OCI-LY1 (cell line): ENCODE data around the gene PSTPIP2.

Experiments
- H2AFZ ChIP-seq: fragments of 200-600 bp; sonication (generic), shearing (Covaris generic); 2 replicates; pipeline ENCODE4 v1.6.0; 2014; ENCODE audit warnings: antibody characterized with exemption, mild to moderate bottlenecking, low read length
- H3F3A ChIP-seq: fragments of 200-600 bp; sonication (generic), shearing (Covaris generic); 2 replicates; pipeline ENCODE4 v1.6.0; 2014; ENCODE audit warnings: mild to moderate bottlenecking, antibody characterized with exemption, low read length, moderate library complexity; ENCODE audit not compliant: insufficient read depth
- H3K27ac ChIP-seq: fragments of 200-600 bp; sonication (generic); 2 replicates; pipeline ENCODE4 v1.5.1; 2014; ENCODE audit warnings: low read length, mixed run types, mild to moderate bottlenecking, low read depth; ENCODE audit not compliant: poor library complexity, severe bottlenecking
- H3K27me3 ChIP-seq: fragments of 200-600 bp; sonication (generic); 2 replicates; pipeline ENCODE4 v1.6.0; 2014; ENCODE audit warnings: antibody characterized with exemption, mild to moderate bottlenecking, low read length, moderate library complexity; ENCODE audit not compliant: insufficient read depth
- H3K36me3 ChIP-seq: fragments of 200-600 bp; sonication (generic); 2 replicates; pipeline ENCODE4 v1.6.1; 2014; ENCODE audit warnings: mild to moderate bottlenecking, antibody characterized with exemption, low read length, moderate library complexity, mixed read lengths; ENCODE audit not compliant: insufficient read depth
- H3K4me1 ChIP-seq: fragments of 200-600 bp; sonication (generic); 2 replicates; pipeline ENCODE4 v1.5.1; 2014; ENCODE audit warnings: mild to moderate bottlenecking, low read length, moderate library complexity; ENCODE audit not compliant: insufficient read depth, severe bottlenecking
- H3K4me2 ChIP-seq: fragments of 200-600 bp; sonication (generic), shearing (Covaris generic); 2 replicates; pipeline ENCODE4 v1.6.1; 2014; ENCODE audit warnings: low read length
- H3K4me3 ChIP-seq: fragments of 200-600 bp; sonication (generic); 2 replicates; pipeline ENCODE4 v1.5.1; 2014; ENCODE audit warnings: low read length, low read depth, mild to moderate bottlenecking, mixed read lengths; ENCODE audit not compliant: poor library complexity, severe bottlenecking
- H3K79me2 ChIP-seq: fragments of 200-600 bp; shearing (Covaris generic); 2 replicates; pipeline ENCODE4 v1.6.1; 2016; ENCODE audit warnings: mixed run types, low read length, mixed read lengths; ENCODE audit not compliant: insufficient read depth
- H3K9ac ChIP-seq: fragments of 200-600 bp; sonication (generic), shearing (Covaris generic); 2 replicates; pipeline ENCODE4 v1.6.1; 2014; ENCODE audit warnings: mild to moderate bottlenecking, low read length, mixed read lengths
- H3K9me2 ChIP-seq: fragments of 200-600 bp; sonication (generic), shearing (Covaris generic); 2 replicates; pipeline ENCODE4 v1.6.1; 2014; ENCODE audit warnings: low read depth, mild to moderate bottlenecking, low read length, mixed read lengths
- H3K9me3 ChIP-seq: fragments of 200-600 bp; shearing (Covaris generic); 2 replicates; pipeline ENCODE4 v1.6.1; 2014; ENCODE audit warnings: low read length, mixed read lengths
- H4K20me1 ChIP-seq: fragments of 200-600 bp; sonication (generic), shearing (Covaris generic); 2 replicates; pipeline ENCODE4 v1.6.0; 2016; ENCODE audit warnings: mild to moderate bottlenecking, low read length; ENCODE audit not compliant: insufficient read depth
- EZH2 ChIP-seq: fragments of 200-600 bp; sonication (generic), shearing (Covaris generic); IDR thresholded peaks from 2 replicates; pipeline ENCODE4 v1.8.0; 2017; ENCODE audit warnings: borderline replicate concordance, mixed run types, mild to moderate bottlenecking, antibody characterized with exemption, low read length, moderate library complexity, mixed read lengths
- TF ChIP-seq, protein P1 (sequence below): fragments of 200-600 bp; sonication (generic), shearing (Covaris generic); IDR thresholded peaks from 2 replicates; pipeline ENCODE4 v1.5.1; 2017; ENCODE audit warnings: mild to moderate bottlenecking, antibody characterized with exemption, low read length, moderate library complexity, mixed read lengths

The PSTPIP2 gene

DNA sequence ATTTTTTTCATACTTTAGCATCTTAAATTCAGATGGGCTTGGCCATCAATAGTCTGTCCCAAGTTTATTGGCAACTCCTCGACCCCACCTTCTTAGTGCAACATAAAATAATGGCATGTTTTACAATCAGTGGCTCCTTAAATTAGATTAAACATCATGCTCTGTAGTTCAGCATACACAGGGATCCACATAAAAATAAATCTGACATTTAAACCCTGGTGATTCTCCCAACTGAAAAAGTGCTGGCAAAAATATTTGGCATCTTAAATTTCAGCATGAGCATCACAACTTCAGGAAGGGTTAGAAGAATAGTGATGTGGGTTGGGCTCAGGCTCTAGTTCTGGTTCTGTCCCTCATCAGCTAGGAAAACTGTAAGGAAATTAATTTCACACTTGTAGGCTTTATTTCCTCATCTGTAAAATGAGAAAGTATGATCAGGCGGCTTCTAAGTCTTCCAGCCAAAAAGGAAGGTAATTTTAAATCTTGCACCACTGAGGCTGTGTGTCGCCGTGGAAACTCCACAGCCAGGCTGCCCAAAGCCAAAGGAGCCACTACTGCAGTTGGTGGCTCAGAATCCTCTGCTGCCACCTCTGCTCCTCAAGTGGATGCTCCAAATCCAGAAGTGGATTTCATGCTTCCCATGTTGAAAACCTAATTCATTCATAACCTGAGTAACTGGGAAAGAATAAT lies 87.4 kb downstream of the PSTPIP2 start:
- no peaks in the 10 kb centered on the region for H3K9me2 ChIP-seq
- no peak overlapping the region for H3K4me2 ChIP-seq
- peaks cover 2% of the 10 kb centered on the region; the same call in 1 of the 2 replicates for H3K27me3 ChIP-seq
- no peak overlapping the region for H3K9ac ChIP-seq
- H3K4me3 ChIP-seq: no peak overlapping the region
- H3F3A ChIP-seq: no peaks in the 10 kb centered on the region
- no peaks in the 10 kb centered on the region for H3K79me2 ChIP-seq
- no peak for TF ChIP-seq EZH2
- TF ChIP-seq, protein P1, sequence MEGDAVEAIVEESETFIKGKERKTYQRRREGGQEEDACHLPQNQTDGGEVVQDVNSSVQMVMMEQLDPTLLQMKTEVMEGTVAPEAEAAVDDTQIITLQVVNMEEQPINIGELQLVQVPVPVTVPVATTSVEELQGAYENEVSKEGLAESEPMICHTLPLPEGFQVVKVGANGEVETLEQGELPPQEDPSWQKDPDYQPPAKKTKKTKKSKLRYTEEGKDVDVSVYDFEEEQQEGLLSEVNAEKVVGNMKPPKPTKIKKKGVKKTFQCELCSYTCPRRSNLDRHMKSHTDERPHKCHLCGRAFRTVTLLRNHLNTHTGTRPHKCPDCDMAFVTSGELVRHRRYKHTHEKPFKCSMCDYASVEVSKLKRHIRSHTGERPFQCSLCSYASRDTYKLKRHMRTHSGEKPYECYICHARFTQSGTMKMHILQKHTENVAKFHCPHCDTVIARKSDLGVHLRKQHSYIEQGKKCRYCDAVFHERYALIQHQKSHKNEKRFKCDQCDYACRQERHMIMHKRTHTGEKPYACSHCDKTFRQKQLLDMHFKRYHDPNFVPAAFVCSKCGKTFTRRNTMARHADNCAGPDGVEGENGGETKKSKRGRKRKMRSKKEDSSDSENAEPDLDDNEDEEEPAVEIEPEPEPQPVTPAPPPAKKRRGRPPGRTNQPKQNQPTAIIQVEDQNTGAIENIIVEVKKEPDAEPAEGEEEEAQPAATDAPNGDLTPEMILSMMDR: no peak
- H3K36me3 ChIP-seq: no peaks in the 10 kb centered on the region
- H3K9me3 ChIP-seq: peaks cover 1% of the 10 kb centered on the region; the same call in 1 of the 2 replicates
- H4K20me1 ChIP-seq: no peaks in the 10 kb centered on the region
- no peaks in the 10 kb centered on the region for H3K4me1 ChIP-seq
- H3K27ac ChIP-seq: no peak overlapping the region
- H2AFZ ChIP-seq: no peak overlapping the region

DNA sequence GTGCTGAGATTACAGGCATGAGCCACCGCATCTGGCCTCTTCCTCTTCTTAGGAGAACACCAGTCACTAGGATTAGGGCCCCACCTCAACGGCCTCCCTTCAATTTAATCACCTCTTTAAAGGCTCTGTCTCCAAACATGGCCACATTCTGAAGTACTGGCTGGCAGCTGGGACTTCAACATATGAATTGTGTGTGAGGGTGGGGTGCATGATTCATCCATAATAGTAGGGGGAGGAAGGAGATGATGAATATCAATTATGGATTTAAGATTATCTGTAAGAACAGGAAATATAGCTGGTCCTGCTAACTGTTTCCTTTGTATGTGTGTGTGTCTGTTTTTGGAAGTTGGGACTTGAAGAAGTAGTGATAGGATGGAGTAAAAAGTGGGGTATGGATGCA lies 90.2 kb downstream of the PSTPIP2 start:
- H4K20me1 ChIP-seq: no peaks in the 10 kb centered on the region
- no peaks in the 10 kb centered on the region for H3K79me2 ChIP-seq
- no peaks in the 10 kb centered on the region for H3K9me3 ChIP-seq
- no peak overlapping the region for H3K27ac ChIP-seq
- no peak overlapping the region for H2AFZ ChIP-seq
- no peaks in the 10 kb centered on the region for H3K4me1 ChIP-seq
- no peaks in the 10 kb centered on the region for H3K9me2 ChIP-seq
- no peaks in the 10 kb centered on the region for H3F3A ChIP-seq
- H3K36me3 ChIP-seq: no peaks in the 10 kb centered on the region
- H3K4me3 ChIP-seq: no peak overlapping the region
- no peak overlapping the region for H3K9ac ChIP-seq
- TF ChIP-seq EZH2: no peak
- TF ChIP-seq, protein P1: no peak
- H3K27me3 ChIP-seq: no peaks in the 10 kb centered on the region
- H3K4me2 ChIP-seq: no peak overlapping the region

DNA sequence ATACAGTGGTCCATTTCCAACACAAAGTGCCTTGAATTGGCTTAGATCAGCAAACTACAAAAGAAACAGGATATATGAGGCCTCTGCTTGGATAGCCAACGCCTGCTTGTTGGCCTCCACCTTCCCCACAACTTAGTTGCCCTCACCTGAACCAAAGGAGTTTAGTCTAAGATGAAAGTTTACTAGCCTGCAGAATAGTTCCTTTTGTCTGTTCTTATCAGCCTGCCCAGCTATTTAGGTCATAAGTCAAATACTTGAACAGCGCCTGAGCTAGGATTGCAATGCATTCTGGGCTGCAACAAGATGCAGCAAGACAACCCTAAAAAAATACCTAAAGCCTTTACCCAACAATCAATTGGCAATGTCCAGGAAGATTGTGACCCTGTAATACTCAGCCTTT lies 91.8 kb downstream of the PSTPIP2 start:
- H3K36me3 ChIP-seq: no peaks in the 10 kb centered on the region
- no peak overlapping the region for H3K4me3 ChIP-seq
- no peaks in the 10 kb centered on the region for H3K79me2 ChIP-seq
- H3K9me3 ChIP-seq: no peaks in the 10 kb centered on the region
- no peak overlapping the region for H3K4me2 ChIP-seq
- H2AFZ ChIP-seq: no peak overlapping the region
- TF ChIP-seq, protein P1: no peak
- no peak for TF ChIP-seq EZH2
- no peaks in the 10 kb centered on the region for H3K4me1 ChIP-seq
- H3F3A ChIP-seq: no peaks in the 10 kb centered on the region
- no peak overlapping the region for H3K9ac ChIP-seq
- H3K27me3 ChIP-seq: no peaks in the 10 kb centered on the region
- no peaks in the 10 kb centered on the region for H3K9me2 ChIP-seq
- no peaks in the 10 kb centered on the region for H4K20me1 ChIP-seq
- H3K27ac ChIP-seq: no peak overlapping the region
